ENCODE data around the gene MYH9. TPM values are rescaled to one million over a fixed set of nuclear protein-coding genes. Genes with fewer than 3 reads are reported as not detected.

MYH9 gene
- total RNA-seq, 2 experiments from 2014 or later, result 901 to 925 TPM

DNA sequence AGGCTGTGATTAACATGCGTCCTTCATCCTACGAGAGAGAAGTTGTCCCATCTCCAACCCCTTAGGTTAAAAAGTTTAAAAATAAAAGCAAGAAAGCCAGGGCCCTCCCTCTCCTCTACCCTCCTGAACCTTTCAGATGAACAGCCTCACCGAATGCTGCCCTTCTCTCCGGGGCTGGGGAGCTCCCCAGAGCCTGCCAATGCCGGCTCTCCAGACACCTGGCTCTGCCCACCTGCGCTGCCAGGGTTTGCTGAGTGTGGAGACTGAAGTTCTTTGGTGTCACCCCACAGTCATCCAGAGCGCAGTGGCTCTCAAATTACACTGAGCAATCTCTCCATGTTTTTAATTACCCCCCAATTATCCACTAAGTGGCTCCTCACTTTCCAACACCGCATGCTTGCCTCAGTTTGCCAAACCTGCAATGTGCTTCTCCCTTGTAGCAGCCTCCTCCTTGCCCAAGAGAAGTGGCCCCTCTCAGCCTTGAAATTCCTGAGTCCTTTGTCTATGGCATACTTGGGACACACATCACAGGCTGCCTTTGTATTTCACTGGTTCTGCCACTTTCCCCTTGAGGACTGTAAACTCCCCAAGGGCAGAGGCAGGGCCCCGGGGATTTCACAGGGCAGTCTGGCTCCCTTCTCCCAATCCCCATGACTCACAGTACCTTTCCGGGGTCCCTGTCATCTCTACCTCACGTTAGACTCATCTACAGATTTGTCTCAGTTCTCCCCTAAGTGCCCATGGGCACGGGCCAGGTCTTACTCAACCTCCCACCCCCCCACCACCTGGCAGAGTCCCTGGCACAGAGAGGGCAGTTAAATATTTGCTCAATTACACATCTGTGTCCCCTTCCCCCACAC lies 2.0 kb downstream of the MYH9 start:
- H3K27me3 Mint-ChIP-seq, result no peaks in the 10 kb centered on the region
- peak overlapping the region; percentile 98 for H3K4me3 ChIP-seq (ENCODE audit: low read length)
- intact Hi-C loops (cut with DNase I, micrococcal nuclease), result loop anchor here (1.0 to 5.0 kb wide), 10 partner anchors 8 to 87 kb away; no protein-coding TSS in a partner anchor
- TF ChIP-seq, protein P1, sequence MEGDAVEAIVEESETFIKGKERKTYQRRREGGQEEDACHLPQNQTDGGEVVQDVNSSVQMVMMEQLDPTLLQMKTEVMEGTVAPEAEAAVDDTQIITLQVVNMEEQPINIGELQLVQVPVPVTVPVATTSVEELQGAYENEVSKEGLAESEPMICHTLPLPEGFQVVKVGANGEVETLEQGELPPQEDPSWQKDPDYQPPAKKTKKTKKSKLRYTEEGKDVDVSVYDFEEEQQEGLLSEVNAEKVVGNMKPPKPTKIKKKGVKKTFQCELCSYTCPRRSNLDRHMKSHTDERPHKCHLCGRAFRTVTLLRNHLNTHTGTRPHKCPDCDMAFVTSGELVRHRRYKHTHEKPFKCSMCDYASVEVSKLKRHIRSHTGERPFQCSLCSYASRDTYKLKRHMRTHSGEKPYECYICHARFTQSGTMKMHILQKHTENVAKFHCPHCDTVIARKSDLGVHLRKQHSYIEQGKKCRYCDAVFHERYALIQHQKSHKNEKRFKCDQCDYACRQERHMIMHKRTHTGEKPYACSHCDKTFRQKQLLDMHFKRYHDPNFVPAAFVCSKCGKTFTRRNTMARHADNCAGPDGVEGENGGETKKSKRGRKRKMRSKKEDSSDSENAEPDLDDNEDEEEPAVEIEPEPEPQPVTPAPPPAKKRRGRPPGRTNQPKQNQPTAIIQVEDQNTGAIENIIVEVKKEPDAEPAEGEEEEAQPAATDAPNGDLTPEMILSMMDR (IDR thresholded peaks at IDR 0.05), result no peak
- ChIA-PET CTCF (interaction anchor here (0.8 to 2.3 kb wide), 18 partner anchors 14 to 101 kb away, joined by 3 to 8 read pairs (median 4); no protein-coding TSS in a partner anchor), POLR2A (interaction anchor here (0.7 to 44.0 kb wide), 23 partner anchors 10 to 738 kb away, joined by 3 to 1847 read pairs (median 5); partner anchors contain the start of genes APOL6 and TXN2)
- DNase-seq, result peak in 8 of 14 experiments; percentile 33 to 85 (median 64)
- peaks cover 59% of the 10 kb centered on the region for H3K36me3 Mint-ChIP-seq (ENCODE audit: low read depth)
- H3K9me3 Mint-ChIP-seq, result no peaks in the 10 kb centered on the region
- peaks cover 58% of the 10 kb centered on the region for H3K4me1 Mint-ChIP-seq (ENCODE audit: low read depth)
- peak overlapping the region; percentile 78 to 91 for H3K27ac ChIP-seq (ENCODE audit: low read depth in 1 of 2, low read length in 2 of 2)
- H3K27me3 ChIP-seq (ENCODE audit: control insufficient read depth in 1 of 2, insufficient read depth in 2 of 2, low read length in 2 of 2), result no peaks in the 10 kb centered on the region
- ATAC-seq (ENCODE audit: poor library complexity), result peak; percentile 18
- peaks cover 19% of the 10 kb centered on the region for H3K36me3 ChIP-seq (ENCODE audit: insufficient read depth, low read length)
- H3K4me1 ChIP-seq (ENCODE audit: insufficient read depth, low read length), result peaks cover 58% of the 10 kb centered on the region
- no peaks in the 10 kb centered on the region for H3K9me3 ChIP-seq (ENCODE audit: control insufficient read depth in 1 of 2, insufficient read depth in 1 of 2, low read length in 2 of 2)
- peak overlapping the region; percentile 93 for H3K27ac Mint-ChIP-seq
- peak overlapping the region; percentile 89 for H3K4me3 Mint-ChIP-seq

DNA sequence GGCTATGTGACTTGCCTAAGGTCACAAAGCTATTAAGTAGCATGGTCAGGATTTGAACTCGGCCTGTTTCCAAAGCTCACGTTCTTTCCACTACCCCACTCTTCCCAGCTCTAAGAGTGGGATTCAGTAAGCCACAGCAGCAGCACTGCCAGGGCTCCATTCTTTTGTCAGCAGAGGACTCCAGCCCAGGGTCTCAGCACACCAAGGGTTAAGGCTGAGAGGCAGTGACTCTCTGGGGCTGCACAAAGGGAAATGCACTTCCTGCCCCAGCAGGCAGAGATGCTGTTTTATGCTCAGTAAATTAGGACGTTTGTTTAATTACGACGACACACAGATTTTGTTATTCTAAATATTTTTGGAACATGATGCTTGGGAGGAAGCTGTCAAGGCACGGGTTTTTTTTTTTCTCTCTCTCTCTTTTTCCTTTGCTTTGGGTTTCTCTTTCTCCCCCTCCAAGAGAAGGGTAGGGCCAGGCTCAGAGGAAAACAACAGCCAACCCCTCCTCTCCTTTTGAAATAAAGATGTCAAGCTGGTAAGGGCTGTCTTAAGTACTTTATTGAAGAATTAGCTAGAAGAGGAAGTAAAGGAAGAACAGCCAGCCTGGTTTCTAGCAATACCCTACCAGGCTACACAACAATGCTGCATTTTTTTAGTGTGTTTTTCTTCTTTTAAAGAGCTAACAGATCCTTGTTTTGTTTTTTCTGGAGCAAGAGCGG lies 2.8 kb downstream of the MYH9 start:
- DNase-seq (peak in 12 of 14 experiments; percentile 46 to 86 (median 64)), ATAC-seq (ENCODE audit: poor library complexity) (peak; percentile 45)
- H3K36me3 ChIP-seq (ENCODE audit: insufficient read depth, low read length), result peaks cover 26% of the 10 kb centered on the region
- peaks cover 66% of the 10 kb centered on the region for H3K4me1 Mint-ChIP-seq (ENCODE audit: low read depth)
- peak overlapping the region; percentile 89 for H3K4me3 Mint-ChIP-seq
- no peaks in the 10 kb centered on the region for H3K9me3 ChIP-seq (ENCODE audit: control insufficient read depth in 1 of 2, insufficient read depth in 1 of 2, low read length in 2 of 2)
- H3K4me1 ChIP-seq (ENCODE audit: insufficient read depth, low read length), result peaks cover 66% of the 10 kb centered on the region
- no peaks in the 10 kb centered on the region for H3K27me3 Mint-ChIP-seq
- ChIA-PET CTCF (interaction anchor here (0.8 to 2.3 kb wide), 16 partner anchors 14 to 101 kb away, joined by 3 to 10 read pairs (median 4); no protein-coding TSS in a partner anchor), POLR2A (interaction anchor here (0.7 to 44.0 kb wide), 25 partner anchors 10 to 737 kb away, joined by 3 to 1847 read pairs (median 4); partner anchors contain the start of genes APOL6 and TXN2)
- H3K27ac ChIP-seq (ENCODE audit: low read depth in 1 of 2, low read length in 2 of 2), result peak overlapping the region; percentile 78 to 91
- TF ChIP-seq, protein P1 (IDR thresholded peaks at IDR 0.05), result peak; percentile 22
- intact Hi-C loops (cut with DNase I, micrococcal nuclease), result loop anchor here (1.0 to 5.0 kb wide), 8 partner anchors 8 to 87 kb away; no protein-coding TSS in a partner anchor
- H3K4me3 ChIP-seq (ENCODE audit: low read length), result peak overlapping the region; percentile 98
- H3K36me3 Mint-ChIP-seq (ENCODE audit: low read depth), result peaks cover 67% of the 10 kb centered on the region
- H3K27ac Mint-ChIP-seq, result peak overlapping the region; percentile 93
- H3K27me3 ChIP-seq (ENCODE audit: control insufficient read depth in 1 of 2, insufficient read depth in 2 of 2, low read length in 2 of 2), result no peaks in the 10 kb centered on the region
- no peaks in the 10 kb centered on the region for H3K9me3 Mint-ChIP-seq

DNA sequence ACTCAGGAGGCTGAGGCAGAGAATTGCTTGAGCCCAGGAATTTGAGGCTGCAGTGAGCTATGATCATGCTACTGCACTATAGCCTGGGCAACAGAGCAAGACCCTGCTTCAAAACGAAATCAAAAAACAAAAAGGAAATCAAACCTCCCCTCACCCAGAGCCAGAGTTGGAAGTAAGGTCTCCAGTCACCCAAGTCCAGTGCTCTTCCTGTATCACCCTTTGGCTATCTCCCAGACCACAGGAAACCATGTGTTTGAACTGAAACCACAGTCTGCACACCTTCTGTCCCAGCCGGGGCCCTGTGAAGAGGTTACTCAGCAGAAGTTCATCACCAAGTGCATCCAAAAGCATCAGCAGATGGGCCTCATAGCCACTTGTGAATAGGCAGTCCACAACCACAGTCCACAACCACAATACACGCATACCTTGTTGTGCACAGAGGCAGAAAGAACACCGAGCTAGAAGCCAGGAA lies 4.6 kb downstream of the MYH9 start:
- Mint-ChIP-seq H3K36me3 (ENCODE audit: low read depth) (peaks cover 80% of the 10 kb centered on the region), H3K9me3 (no peaks in the 10 kb centered on the region)

More for the DNA sequence above, 4.6 kb downstream of the MYH9 start:
- ChIA-PET CTCF (interaction anchor here (0.7 to 2.3 kb wide), 3 partner anchors 50 to 87 kb away, joined by 3 to 10 read pairs (median 7); no protein-coding TSS in a partner anchor), POLR2A (interaction anchor here (1.0 to 44.0 kb wide), 4 partner anchors 27 to 69 kb away, joined by 3 to 1847 read pairs (median 13); no protein-coding TSS in a partner anchor)
- TF ChIP-seq, protein P1 (IDR thresholded peaks at IDR 0.05), result no peak
- no peaks in the 10 kb centered on the region for H3K9me3 ChIP-seq (ENCODE audit: control insufficient read depth in 1 of 2, insufficient read depth in 1 of 2, low read length in 2 of 2)
- intact Hi-C loops (cut with DNase I, micrococcal nuclease), result no loop called here
- peak overlapping the region; percentile 39 to 55 for H3K27ac ChIP-seq (ENCODE audit: low read depth in 1 of 2, low read length in 2 of 2)
- DNase-seq (peak in 10 of 14 experiments; percentile 37 to 83 (median 52)), ATAC-seq (ENCODE audit: poor library complexity) (no peak)
- peaks cover 75% of the 10 kb centered on the region for H3K4me1 Mint-ChIP-seq (ENCODE audit: low read depth)
- peaks cover 35% of the 10 kb centered on the region for H3K36me3 ChIP-seq (ENCODE audit: insufficient read depth, low read length)
- H3K4me3 ChIP-seq (ENCODE audit: low read length), result peak overlapping the region; percentile 28
- no peaks in the 10 kb centered on the region for H3K27me3 Mint-ChIP-seq
- H3K27me3 ChIP-seq (ENCODE audit: control insufficient read depth in 1 of 2, insufficient read depth in 2 of 2, low read length in 2 of 2), result no peaks in the 10 kb centered on the region
- H3K4me1 ChIP-seq (ENCODE audit: insufficient read depth, low read length), result peaks cover 79% of the 10 kb centered on the region
- H3K4me3 Mint-ChIP-seq, result peak overlapping the region; percentile 83
- H3K27ac Mint-ChIP-seq, result peak overlapping the region; percentile 93
